PFSK-1 (cell line): ENCODE measurements around the gene TOP1.

Source experiments
- FOXP2 ChIP-seq: optimal IDR thresholded peaks from 2 replicates; pipeline ENCODE3; 2011; ENCODE audit warnings: borderline replicate concordance, control low read depth, inconsistent platforms; ENCODE audit not compliant: insufficient read depth; ENCODE audit errors: extremely low read length, extremely low read depth
- POLR2AphosphoS5 ChIP-seq: IDR thresholded peaks from 2 replicates; pipeline ENCODE4 v1.6.1; 2012; ENCODE audit warnings: low read depth, mild to moderate bottlenecking, control low read depth, low read length, moderate library complexity
- REST ChIP-seq, 2 experiments: IDR thresholded peaks; 2 replicates each; pipeline versions ENCODE4 v1.6.1 to v1.8.0; 2011 to 2012; ENCODE audit warnings: low read depth in 2 of 2, low read length in 2 of 2, control low read depth in 1 of 2, inconsistent platforms in 1 of 2, mild to moderate bottlenecking in 1 of 2, moderate library complexity in 1 of 2; ENCODE audit not compliant: insufficient read depth in 1 of 2
- SIN3A ChIP-seq: IDR thresholded peaks from 2 replicates; pipeline ENCODE4 v1.6.1; 2012; ENCODE audit warnings: mild to moderate bottlenecking, low read length, moderate library complexity, borderline replicate concordance; ENCODE audit not compliant: insufficient read depth
- TAF1 ChIP-seq: IDR thresholded peaks from 2 replicates; pipeline ENCODE4 v1.6.1; 2012; ENCODE audit warnings: low read length, control low read depth, borderline replicate concordance; ENCODE audit not compliant: insufficient read depth

The TOP1 gene

GRCh38 chr20:41089555-41089954 lies 60.9 kb downstream of the TOP1 start:
- TF ChIP-seq POLR2AphosphoS5 (no peak), FOXP2 (no peak), SIN3A (no peak)

GRCh38 chr20:41091927-41092326 lies 63.3 kb downstream of the TOP1 start:
- no peak for TF ChIP-seq REST (IDR thresholded peaks at IDR 0.05; ENCODE audit: insufficient read depth in 1 of 2, low read depth in 2 of 2, low read length in 2 of 2)
- TF ChIP-seq SIN3A: no peak

- TF ChIP-seq FOXP2 (no peak), SIN3A (no peak), TAF1 (no peak), REST (IDR thresholded peaks at IDR 0.05; ENCODE audit: insufficient read depth in 1 of 2, low read depth in 2 of 2, low read length in 2 of 2) (no peak)
Measured at GRCh38 chr20:41094353-41095055, 65.9 kb downstream of the TOP1 start.

GRCh38 chr20:41095110-41095969 lies 66.7 kb downstream of the TOP1 start:
- TF ChIP-seq SIN3A (no peak), TAF1 (no peak), FOXP2 (no peak), REST (IDR thresholded peaks at IDR 0.05; ENCODE audit: insufficient read depth in 1 of 2, low read depth in 2 of 2, low read length in 2 of 2) (no peak), POLR2AphosphoS5 (no peak)

GRCh38 chr20:41098703-41099250 lies 70.2 kb downstream of the TOP1 start:
- no peak for TF ChIP-seq SIN3A
- no peak for TF ChIP-seq TAF1
- TF ChIP-seq POLR2AphosphoS5: no peak
- no peak for TF ChIP-seq FOXP2
- no peak for TF ChIP-seq REST (IDR thresholded peaks at IDR 0.05; ENCODE audit: insufficient read depth in 1 of 2, low read depth in 2 of 2, low read length in 2 of 2)
